Bladder microvascular endothelial cell (primary cell): Measurements from ENCODE around the gene ATG5. TPM values are rescaled to one million over a fixed set of nuclear protein-coding genes. Genes with fewer than 3 reads are reported as not detected.

Source experiments
- total RNA-seq: library from RNA; depleted of rRNA; stranded (reverse); fragments of >200 nt; gene quantifications from 2 replicates; pipeline ENCODE4 v1.2.3, GENCODE V29; 2014

Gene ATG5
- total RNA-seq: 52.9 and 82.7 TPM in 2 replicates

GRCh38 chr6:106325336-106326178 lies at the start of gene ATG5:
TSS of gene ATG5 (minus strand) at chr6:106325760. CDS start at chr6:106316208, 9,552 bp downstream.

DNA sequence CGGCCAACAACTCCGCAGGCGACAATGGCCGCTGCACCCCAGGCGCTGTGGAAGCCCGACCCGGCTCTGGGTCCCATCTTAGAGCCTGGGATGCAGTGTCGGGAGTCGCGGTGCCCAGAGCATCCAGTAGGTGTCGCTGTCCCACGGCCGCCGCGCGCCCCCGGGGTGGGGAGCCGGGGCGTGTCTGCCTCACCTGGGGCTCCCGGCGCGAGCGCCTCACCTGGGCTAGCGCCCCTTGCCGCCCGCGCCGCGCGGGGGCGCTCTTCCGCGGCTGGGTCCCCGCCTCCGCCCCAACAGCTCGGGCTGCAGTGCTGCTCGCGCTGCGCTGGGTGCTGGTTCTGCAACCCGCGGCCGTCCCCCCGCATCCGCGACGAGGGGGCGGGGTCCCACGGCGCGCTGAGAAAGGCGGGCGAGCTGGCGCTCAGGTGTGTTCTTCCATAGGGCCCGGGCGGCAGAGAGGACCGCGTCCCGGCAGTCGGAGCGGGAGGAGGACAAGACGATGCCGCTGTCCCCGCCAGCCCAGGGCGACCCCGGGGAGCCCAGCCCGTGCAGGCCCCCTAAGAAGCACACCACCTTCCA lies 34.9 kb upstream of the ATG5 start, which contains the start of gene CRYBG1:
TSS of gene CRYBG1 (plus strand) at position 308 of the 579 bp plus-strand sequence. CDS start at position 500, 192 bp downstream.

Other genes starting within 250 kb of the ATG5 start
- gene PRDM1, start 239.4 kb downstream of the ATG5 start, total RNA-seq: 4.8 and 6.6 TPM in 2 replicates
- 35.0 and 38.2 TPM in 2 replicates for gene CRYBG1, start 35.0 kb upstream of the ATG5 start, total RNA-seq